Myocyte (in vitro differentiated cells): ENCODE results near the gene DDT. TPM values are rescaled to one million over a fixed set of nuclear protein-coding genes. Genes with fewer than 3 reads are reported as not detected.
"Not testable (repeated sequence)": the region's sequence is repeated elsewhere in the genome, so short reads cannot be mapped to it uniquely, and the experiment has no call there.

Experiments used
- DNase-seq: peaks from one replicate; pipeline ENCODE4 v3.0.0-alpha.2; 2012; ENCODE audit warnings: low read depth
- polyA plus RNA-seq: library from polyadenylated mRNA; unstranded; fragments of >200 nt; gene quantifications from one replicate; pipeline ENCODE4 v1.2.1, GENCODE V29; 2012; ENCODE audit warnings: missing spikeins
- total RNA-seq: library from RNA; depleted of rRNA; stranded (reverse); fragments of >200 nt; gene quantifications from 2 replicates; pipeline ENCODE4 v1.2.3, GENCODE V29; 2014

DDT gene
- total RNA-seq = 99.2 and 112 TPM in 2 replicates
- 129 TPM for polyA plus RNA-seq

DNA sequence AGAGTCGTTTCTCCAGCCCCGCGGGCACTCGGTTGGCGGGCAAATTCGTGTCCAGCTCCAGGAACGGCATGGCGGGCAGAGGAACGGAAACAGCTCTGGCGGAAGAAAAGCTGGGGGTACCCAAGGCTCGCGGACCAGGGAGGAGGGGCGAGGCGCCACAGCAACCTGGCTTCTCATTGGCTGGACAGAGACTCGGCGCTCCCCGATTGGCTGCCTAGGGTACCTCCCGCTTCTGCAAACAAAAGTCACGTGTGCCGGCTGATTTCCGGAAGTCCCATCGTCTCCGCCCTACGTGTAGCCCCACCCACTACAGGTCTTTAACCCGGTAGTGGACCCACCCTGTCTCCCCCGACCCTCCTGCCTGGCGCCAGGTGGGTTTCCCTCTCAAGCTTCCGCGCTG lies at the start of gene DDT:
TSS of gene DDT (minus strand) at position 97 of the 400 bp plus-strand sequence. CDS start at position 70, 27 bp downstream.
- not testable (repeated sequence) for DNase-seq

DNA sequence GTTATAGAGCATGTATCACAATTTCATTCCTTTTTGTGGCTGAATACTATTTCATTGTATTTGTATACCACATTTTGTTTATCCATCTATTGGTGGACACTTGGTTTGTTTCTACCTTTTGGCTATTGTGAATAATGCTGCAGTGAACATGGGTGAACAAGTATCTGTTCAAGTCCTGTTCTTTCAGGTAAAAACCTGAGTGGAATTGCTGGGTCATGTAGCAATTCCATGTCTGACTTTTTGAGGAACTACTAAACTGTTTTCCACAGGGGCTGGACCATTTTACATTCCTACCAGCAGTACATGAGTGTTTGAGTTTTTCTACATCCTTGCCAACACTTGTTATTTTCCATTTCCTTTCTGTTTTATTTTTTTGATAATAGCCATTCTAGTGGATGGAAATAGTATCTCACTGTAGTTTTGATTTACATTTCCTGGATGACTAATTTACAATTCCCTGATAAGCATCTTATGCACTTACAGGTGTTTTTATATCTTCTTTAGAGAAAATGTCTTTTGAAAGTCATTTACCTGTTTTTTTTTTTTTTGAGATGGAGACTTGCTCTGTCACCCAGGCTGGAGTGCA lies 49.1 kb upstream of the DDT start:
- no peak for DNase-seq

DNA sequence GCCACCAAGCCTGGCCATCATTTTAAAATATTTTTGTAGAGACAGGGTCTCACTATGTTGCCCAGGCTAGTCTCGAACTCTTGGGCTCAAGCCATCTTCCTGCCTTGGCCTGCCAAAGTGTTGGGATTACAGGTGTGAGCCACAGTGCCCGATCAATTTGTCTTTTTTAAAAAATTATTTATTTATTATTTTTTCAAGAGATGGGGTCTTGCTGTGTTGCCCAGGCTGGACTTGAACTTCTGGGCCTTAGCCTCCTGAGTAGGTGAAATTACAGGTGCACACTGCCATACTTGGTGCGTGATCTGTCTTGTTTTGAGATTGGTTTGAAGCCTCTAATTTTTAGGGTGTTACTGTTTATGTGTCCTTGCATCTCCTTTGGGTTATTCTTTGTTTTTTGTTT lies 47.1 kb upstream of the DDT start:
- no peak for DNase-seq

DNA sequence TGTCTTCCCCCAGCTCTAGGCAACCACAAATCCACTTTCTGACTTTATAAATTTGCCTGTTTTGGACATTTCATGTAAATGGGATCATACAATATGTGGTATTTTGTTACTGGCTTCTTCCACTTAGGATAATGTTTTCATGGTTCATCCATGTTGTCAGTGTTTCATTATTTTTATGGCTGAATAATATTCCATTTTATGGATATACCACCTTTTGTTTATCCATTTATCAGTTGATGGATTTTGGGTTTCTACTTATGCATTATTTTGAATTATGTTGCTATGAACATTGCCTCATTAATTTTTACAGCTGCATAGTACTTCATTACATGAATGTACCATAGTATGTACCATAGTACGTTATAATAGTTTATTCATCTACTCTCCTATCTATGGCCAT lies 41.9 kb upstream of the DDT start:
- no peak for DNase-seq

DNA sequence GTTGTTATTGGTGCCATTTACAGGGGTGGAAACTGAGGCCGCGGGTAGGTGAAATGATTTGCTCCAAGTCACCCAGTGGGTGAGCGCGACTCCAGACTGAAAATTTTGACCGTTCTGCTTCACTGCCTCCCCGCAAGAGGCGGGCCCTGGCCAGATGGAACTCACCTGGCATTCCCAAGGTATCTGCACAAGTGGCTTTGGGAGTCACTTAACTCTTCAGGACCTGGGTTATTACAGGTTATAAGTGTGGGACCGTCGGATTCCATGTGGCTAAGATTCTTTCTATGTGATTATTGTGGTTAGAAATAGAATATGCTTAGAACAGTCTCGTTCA lies 37.5 kb upstream of the DDT start:
- no peak for DNase-seq

DNA sequence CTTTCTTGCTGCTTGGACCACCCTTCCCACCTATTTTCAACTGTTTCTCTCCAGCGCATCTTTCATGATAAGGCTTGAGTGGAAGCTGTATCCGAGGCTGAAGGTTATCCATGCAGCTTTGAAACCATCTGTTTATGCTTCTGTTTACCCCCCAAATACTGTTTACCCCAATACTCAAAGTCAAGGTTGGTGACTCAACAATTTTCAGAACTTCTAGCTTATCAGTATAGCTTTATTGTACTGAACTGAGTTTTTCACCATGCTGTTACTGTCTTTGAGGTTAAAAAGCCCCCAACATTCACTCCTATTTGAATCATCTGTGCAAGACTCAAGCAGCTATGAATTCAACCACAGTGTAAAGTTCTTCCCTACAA lies 35.8 kb upstream of the DDT start:
- no peak for DNase-seq

DNA sequence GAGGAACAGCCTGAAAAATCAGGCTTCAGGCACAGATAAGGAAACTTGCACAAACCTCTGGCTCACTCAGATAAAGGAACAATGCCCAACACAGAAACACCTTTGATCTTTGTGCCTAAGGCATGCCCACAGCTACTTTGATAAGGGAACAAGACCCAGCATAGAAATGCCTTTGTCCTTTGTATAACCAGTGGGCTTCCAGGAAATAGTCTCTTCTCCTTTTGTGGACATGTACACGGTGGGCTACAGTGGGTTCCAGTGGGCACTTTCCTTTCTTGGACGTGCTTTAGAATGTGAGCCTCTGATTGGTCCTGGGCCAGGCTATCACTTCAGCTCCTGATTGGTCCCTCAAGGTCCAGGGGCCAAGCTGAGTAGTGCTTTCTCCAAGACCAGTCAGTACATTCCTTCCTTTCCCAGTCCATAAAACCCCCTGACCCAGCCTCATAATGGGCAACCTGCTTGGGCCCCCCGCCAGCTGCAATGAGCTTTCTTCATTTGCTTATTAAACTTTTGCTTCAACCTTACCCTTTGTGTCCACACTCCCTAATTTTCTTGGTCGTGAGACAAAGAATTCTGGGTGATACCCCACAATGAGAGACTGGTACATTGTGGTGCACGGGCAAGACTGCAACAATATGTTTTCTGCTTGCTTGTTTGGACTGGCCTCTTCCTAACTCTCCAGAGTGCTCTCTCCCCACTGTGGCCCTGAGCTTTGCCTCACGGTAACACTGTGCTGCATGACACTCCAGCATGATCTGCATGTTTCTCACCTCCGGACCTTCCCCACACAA lies 35.2 kb upstream of the DDT start:
- DNase-seq = no peak

DNA sequence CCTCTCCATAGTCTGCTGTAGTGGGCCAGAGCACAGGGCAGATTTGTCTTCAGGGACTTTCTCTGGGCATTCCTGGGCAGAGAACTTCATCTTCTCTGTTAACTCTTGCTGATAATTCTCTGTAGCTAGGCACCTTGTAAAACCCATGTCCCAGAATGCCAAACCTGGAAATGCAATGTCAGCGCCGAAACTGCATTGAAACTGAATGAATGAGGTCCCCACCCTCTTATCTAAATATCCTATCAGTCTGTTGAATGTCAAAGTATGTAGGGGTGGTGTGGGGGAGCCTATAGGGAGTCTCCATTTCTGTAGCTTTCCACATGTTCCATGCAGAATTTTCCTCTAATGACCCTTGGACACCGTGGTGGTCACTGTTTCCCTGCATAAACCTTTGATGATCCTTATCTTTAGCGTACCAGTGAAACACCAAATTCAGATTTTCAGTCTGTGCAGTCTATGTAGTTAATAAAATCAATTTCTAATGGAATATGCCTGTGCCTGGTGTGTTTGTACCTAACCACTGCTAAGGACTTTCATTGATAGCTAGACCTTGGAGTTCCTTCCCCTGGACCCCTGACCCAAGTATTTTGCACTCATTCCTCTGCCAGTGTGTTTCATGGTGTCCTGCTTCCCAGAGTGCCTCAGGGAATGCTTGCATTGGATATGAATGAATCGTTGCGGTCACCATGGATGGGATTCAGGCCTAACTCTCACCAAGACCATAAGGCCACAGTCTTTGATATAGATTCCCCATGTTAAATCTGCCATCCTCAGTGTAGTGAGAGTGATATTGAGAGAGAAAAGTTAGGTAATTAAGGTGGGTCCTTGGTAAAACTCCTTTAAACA lies 34.4 kb upstream of the DDT start:
- no peak for DNase-seq

- no peak for DNase-seq
Measured at GRCh38 chr22:24008022-24008283, 33.7 kb upstream of the DDT start.

DNA sequence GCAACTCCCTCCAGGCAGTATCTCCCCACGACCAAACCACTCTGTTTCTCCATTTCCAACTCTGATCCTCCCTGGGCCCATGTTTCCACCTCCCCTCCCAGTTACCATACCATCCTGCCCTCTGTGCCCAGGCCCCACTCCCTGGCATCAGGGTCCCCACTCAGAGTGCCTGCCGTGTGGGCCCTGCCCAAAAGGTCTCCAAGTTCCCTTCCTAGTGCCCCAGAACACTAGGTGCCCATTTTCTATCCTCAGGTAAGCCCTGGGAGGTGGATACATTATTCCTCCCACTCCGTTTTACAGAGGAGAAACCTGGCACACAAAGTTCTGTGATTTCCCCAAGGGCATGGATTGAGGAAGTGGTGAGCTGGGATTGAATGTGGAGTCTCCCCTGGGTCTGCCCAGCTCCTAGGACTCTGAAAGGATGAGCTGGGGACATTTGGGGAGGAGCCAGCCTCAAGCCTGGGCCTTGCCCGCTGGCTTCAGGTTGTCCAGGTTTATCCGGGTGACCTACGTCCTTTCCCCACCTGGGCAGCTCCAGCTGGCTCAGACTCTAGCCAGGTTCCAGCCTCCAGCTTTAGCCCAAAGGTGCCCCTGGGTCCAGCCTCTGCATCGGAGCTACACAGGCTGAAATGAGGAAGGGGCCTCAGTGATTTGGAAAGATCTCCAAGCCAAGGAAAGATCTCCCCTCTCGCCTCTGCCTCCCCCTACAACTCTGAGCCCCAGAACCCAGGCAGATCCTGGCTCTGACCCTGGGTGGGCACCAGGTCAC lies 33.2 kb upstream of the DDT start:
- DNase-seq = no peak

DNA sequence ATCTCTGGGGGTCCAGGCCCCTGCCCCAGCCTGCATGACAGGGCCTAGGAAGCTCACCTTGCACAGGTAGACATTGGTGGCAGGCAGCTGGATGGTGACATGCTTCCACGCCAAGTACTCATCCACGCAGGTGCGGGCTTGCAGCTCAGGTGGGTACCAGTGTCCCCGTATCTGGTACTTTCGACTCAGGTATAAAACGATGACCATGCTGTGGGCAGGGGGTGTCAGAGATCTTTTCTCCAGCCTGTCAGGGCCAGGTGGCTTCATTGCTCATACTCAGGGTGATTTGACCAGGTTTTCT lies 32.6 kb upstream of the DDT start:
- no peak for DNase-seq

GRCh38 chr22:24006207-24006913 lies 32.1 kb upstream of the DDT start:
- no peak for DNase-seq

- no peak for DNase-seq
Measured at GRCh38 chr22:24005201-24005600, 31.0 kb upstream of the DDT start, which contains the start of gene GSTT4. Gene GSTT4 (minus strand): TSS chr22:24005453. CDS start chr22:24005356, 97 bp downstream.

DNA sequence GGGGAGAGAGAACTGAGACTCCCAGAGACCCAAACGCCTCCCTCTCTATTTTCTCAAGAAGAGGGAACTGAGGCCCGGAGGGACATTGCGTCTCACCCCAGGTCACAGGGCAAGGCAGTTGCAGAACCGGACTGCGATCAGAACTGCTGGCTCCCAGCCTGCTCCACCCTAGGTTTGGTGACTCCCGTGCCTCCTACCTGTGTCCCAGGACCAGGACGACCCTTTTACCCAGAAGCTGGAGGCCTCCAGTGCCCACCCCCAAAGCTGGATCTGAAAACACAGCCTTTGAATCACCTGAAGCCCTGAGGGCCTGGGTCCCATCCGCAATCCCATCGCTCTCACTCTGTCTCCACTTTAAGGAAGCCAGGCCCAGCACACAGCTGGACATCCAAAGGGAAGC lies 29.6 kb upstream of the DDT start:
- no peak for DNase-seq

DNA sequence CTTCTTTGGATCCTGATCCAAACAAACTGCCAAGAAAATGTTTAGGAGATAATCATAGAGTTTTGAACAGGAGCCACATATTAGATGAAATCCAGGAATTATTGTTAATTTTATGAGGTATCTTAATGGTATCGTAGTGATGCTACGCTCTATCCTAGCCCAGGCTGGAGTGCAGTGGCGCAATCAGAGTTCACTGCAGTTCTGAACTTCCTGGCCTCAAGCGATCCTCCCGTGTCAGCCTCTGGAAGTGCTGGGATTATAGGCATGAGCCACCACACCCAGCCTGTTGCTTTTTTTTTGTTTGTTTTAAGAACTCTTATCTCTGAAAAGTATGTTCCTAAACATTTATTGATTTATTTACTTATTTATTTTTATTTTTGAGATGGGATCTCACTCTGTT lies 28.6 kb upstream of the DDT start:
- no peak for DNase-seq

DNA sequence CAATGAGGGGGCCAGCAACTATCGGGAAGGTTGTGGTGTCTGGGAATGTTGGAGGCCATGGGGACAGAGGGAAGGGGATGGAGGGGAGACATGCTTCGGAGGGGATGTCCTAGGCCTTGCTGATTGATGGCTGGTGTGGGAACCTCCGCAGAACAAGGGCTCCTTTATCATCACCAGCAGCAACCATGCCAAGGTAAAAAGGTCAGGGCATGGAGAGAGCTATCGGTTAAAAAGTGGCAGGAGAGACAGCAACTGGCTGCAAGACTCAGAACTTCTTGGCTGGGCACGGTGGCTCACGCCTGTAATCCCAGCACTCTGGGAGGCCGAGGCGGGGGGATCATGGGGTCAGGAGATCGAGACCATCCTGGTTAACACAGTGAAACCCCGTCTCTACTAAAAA lies 28.0 kb upstream of the DDT start:
- no peak for DNase-seq

- DNase-seq = no peak
Measured at GRCh38 chr22:24001314-24001713, 27.1 kb upstream of the DDT start.

GRCh38 chr22:23999779-24000178 lies 25.5 kb upstream of the DDT start:
- DNase-seq = not testable (repeated sequence)

GRCh38 chr22:23997092-23997491 lies 22.9 kb upstream of the DDT start:
- DNase-seq = no peak

- not testable (repeated sequence) for DNase-seq
Measured at GRCh38 chr22:23993581-23994177, 19.4 kb upstream of the DDT start.

- DNase-seq = not testable (repeated sequence)
Measured at GRCh38 chr22:23993080-23993479, 18.8 kb upstream of the DDT start.
